HL-60 (cell line): ENCODE results near the gene ZNF280D.

Experiments
- REST ChIP-seq: IDR thresholded peaks from 2 replicates; pipeline ENCODE4 v1.6.1; 2012; ENCODE audit warnings: low read depth; ENCODE audit not compliant: insufficient replicate concordance
- TF ChIP-seq, protein P1 (sequence below): IDR thresholded peaks from one replicate; pipeline ENCODE4 v1.5.1; 2011; ENCODE audit warnings: low read length, control low read depth, inconsistent platforms; ENCODE audit not compliant: insufficient read depth

DNA sequence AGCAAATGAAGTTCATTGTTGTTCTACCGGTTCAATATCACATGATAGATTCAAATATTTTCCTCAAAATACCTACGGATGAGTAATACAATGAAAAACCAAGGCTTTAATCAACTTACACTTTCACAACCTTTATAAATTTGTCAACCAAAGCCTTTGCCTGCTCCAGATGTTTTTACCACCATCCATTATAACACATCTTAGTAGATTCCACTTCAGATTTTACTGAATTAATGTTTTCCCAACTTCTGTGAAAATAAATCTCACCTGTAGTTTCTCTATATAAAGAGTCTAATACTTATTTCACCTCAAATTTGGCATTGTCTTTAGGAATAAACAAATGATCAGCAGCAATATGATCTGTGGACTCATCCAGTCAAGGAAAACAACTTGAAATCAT lies 131.1 kb downstream of the ZNF280D start:
- TF ChIP-seq, protein P1, sequence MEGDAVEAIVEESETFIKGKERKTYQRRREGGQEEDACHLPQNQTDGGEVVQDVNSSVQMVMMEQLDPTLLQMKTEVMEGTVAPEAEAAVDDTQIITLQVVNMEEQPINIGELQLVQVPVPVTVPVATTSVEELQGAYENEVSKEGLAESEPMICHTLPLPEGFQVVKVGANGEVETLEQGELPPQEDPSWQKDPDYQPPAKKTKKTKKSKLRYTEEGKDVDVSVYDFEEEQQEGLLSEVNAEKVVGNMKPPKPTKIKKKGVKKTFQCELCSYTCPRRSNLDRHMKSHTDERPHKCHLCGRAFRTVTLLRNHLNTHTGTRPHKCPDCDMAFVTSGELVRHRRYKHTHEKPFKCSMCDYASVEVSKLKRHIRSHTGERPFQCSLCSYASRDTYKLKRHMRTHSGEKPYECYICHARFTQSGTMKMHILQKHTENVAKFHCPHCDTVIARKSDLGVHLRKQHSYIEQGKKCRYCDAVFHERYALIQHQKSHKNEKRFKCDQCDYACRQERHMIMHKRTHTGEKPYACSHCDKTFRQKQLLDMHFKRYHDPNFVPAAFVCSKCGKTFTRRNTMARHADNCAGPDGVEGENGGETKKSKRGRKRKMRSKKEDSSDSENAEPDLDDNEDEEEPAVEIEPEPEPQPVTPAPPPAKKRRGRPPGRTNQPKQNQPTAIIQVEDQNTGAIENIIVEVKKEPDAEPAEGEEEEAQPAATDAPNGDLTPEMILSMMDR: no peak
- no peak for TF ChIP-seq REST
